Hepatic stellate cell (primary cell): ENCODE data around the gene UBL3.

Source experiments
- DNase-seq: peaks from one replicate; pipeline ENCODE4 v3.0.0; 2011; ENCODE audit warnings: low spot score

The UBL3 gene

GRCh38 chr13:29856426-29856825 is 6.0 kb upstream of the UBL3 start:
- no peak for DNase-seq

GRCh38 chr13:29855784-29856183 is 5.4 kb upstream of the UBL3 start:
- DNase-seq: no peak

GRCh38 chr13:29855009-29855408 is 4.6 kb upstream of the UBL3 start:
- no peak for DNase-seq

GRCh38 chr13:29853131-29853530 is 2.7 kb upstream of the UBL3 start:
- DNase-seq: no peak

- DNase-seq: no peak
These were observed 2.1 kb upstream of the UBL3 start for GRCh38 chr13:29852472-29853054.

GRCh38 chr13:29849731-29850212 is 645 bp downstream of the UBL3 start:
- peak; percentile 60 for DNase-seq

- no peak for DNase-seq
These were observed 1.3 kb downstream of the UBL3 start for GRCh38 chr13:29849071-29849631.

- no peak for DNase-seq
These were observed 2.9 kb downstream of the UBL3 start for GRCh38 chr13:29847501-29847983.

GRCh38 chr13:29846475-29847256 is 3.8 kb downstream of the UBL3 start:
- no peak for DNase-seq

- DNase-seq: no peak
These were observed 4.9 kb downstream of the UBL3 start for GRCh38 chr13:29845440-29846056.

GRCh38 chr13:29844441-29844840 is 6.0 kb downstream of the UBL3 start:
- DNase-seq: no peak

GRCh38 chr13:29840585-29840984 is 9.8 kb downstream of the UBL3 start:
- DNase-seq: no peak

GRCh38 chr13:29835280-29836061 is 14.9 kb downstream of the UBL3 start:
- DNase-seq: no peak

- no peak for DNase-seq
These were observed 17.6 kb downstream of the UBL3 start for GRCh38 chr13:29832761-29833298.

- no peak for DNase-seq
These were observed 20.4 kb downstream of the UBL3 start for GRCh38 chr13:29830000-29830399.

GRCh38 chr13:29819143-29819542 is 31.3 kb downstream of the UBL3 start:
- DNase-seq: no peak

- DNase-seq: peak; percentile 10
These were observed 32.6 kb downstream of the UBL3 start for GRCh38 chr13:29817604-29818378.

- no peak for DNase-seq
These were observed 33.7 kb downstream of the UBL3 start for GRCh38 chr13:29816715-29817114.

GRCh38 chr13:29815336-29815735 is 35.1 kb downstream of the UBL3 start:
- DNase-seq: no peak

- no peak for DNase-seq
These were observed 39.5 kb downstream of the UBL3 start for GRCh38 chr13:29810898-29811297.
